Prostate gland (tissue), 2 donors: Measurements from ENCODE around the gene POLR1B.
A peak's percentile ranks its signal among the peaks of the same experiment; 100 is the strongest.
"Not testable (repeated sequence)": the region's sequence is repeated elsewhere in the genome, so short reads cannot be mapped to it uniquely, and the experiment has no call there.

Experiments used
- CTCF ChIP-seq, 4 experiments: fragments of 200-600 bp in 2 of 4; fragments of 450-650 bp in 2 of 4; sonication (generic) in 2 of 4; IDR thresholded peaks; 1 replicate in 3 of 4; 2 replicates in 1 of 4; pipeline ENCODE4 v1.5.1; 2016 to 2019; ENCODE audit warnings: antibody characterized with exemption in 4 of 4, mild to moderate bottlenecking in 2 of 4, moderate library complexity in 2 of 4
- POLR2A ChIP-seq: fragments of 450-650 bp; IDR thresholded peaks from one replicate; pipeline ENCODE4 v1.6.1; 2016; ENCODE audit warnings: antibody characterized with exemption, mild to moderate bottlenecking

GRCh38 chr2:112500850-112501484, 41.3 kb upstream of the POLR1B start:
- not testable (repeated sequence) for TF ChIP-seq POLR2A
- TF ChIP-seq CTCF (IDR thresholded peaks at IDR 0.05), result peak in 2 of 4 experiments; percentile 14 to 48
